Mammary epithelial cell (primary cell): ENCODE data around the gene TENM4.

Experiments used
- CTCF ChIP-seq, 2 donors: IDR thresholded peaks in 1 of 2; conservative IDR thresholded peaks in 1 of 2; 2 replicates each; pipeline ENCODE4 v1.5.1; 2011 to 2012; ENCODE audit warnings: inconsistent platforms in 2 of 2, low read length in 2 of 2, mild to moderate bottlenecking in 2 of 2, control low read depth in 1 of 2, low read depth in 1 of 2; ENCODE audit not compliant: insufficient read depth in 1 of 2; ENCODE audit errors: extremely low read depth in 1 of 2
- EZH2 ChIP-seq: IDR thresholded peaks from 2 replicates; pipeline ENCODE4 v1.6.1; 2012; ENCODE audit warnings: low read length, inconsistent platforms, borderline replicate concordance

- TF ChIP-seq CTCF (conservative IDR thresholded peaks at IDR 0.05 in 1 of 2, IDR thresholded peaks at IDR 0.05 in 1 of 2; ENCODE audit: extremely low read depth in 1 of 2, insufficient read depth in 1 of 2, low read depth in 1 of 2, low read length in 2 of 2) (no peak), EZH2 (no peak)
Observed at GRCh38 chr11:79200398-79201070, 240.3 kb downstream of the TENM4 start.
